Body of pancreas (tissue), 4 donors: ENCODE results near the gene TUT1.

ENCODE experiments used
- POLR2A ChIP-seq, 3 donors: fragments of 450-650 bp; IDR thresholded peaks; one replicate each; pipeline ENCODE4 v1.6.1; 2016; ENCODE audit warnings: antibody characterized with exemption in 3 of 3, mild to moderate bottlenecking in 2 of 3
- TF ChIP-seq, protein P1 (sequence below), 7 experiments: fragments of 450-650 bp in 4 of 7; fragments of 200-600 bp in 3 of 7; sonication (generic) in 3 of 7; IDR thresholded peaks; one replicate each; pipeline ENCODE4 v1.5.1; 2016 to 2019; ENCODE audit warnings: antibody characterized with exemption in 7 of 7

DNA sequence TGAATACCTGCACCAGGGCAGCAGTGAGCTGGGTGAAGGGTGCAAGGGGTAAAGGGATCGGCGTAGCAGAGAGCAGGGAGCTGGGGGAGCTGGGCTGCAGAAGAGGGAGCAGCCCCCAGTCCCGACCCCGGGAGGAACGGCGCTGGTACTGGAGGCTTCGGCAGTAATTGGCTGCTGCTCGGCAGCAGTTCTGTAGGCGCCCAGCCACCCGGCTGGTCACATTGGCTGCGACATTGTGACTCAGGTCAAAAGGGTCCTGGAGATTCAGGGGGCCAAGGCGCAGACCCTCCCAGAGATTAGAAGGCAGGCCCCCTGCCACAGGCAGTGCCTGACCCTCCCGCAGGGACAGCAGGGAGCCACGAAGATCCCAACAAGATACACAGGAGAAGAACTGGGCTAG, 15.5 kb downstream of the TUT1 start:
- TF ChIP-seq, protein P1, sequence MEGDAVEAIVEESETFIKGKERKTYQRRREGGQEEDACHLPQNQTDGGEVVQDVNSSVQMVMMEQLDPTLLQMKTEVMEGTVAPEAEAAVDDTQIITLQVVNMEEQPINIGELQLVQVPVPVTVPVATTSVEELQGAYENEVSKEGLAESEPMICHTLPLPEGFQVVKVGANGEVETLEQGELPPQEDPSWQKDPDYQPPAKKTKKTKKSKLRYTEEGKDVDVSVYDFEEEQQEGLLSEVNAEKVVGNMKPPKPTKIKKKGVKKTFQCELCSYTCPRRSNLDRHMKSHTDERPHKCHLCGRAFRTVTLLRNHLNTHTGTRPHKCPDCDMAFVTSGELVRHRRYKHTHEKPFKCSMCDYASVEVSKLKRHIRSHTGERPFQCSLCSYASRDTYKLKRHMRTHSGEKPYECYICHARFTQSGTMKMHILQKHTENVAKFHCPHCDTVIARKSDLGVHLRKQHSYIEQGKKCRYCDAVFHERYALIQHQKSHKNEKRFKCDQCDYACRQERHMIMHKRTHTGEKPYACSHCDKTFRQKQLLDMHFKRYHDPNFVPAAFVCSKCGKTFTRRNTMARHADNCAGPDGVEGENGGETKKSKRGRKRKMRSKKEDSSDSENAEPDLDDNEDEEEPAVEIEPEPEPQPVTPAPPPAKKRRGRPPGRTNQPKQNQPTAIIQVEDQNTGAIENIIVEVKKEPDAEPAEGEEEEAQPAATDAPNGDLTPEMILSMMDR (IDR thresholded peaks at IDR 0.05), result no peak
- TF ChIP-seq POLR2A (IDR thresholded peaks at IDR 0.05), result no peak
